IPS DF 19.7 (cell line): ENCODE measurements around the gene MED31.
"Not testable (repeated sequence)": the region's sequence is repeated elsewhere in the genome, so short reads cannot be mapped to it uniquely, and the experiment has no call there.

ENCODE experiments used
- DNase-seq: peaks from one replicate; pipeline ENCODE4 v3.0.0-alpha.2; 2013; ENCODE audit warnings: low read depth, low spot score

MED31 gene

DNA sequence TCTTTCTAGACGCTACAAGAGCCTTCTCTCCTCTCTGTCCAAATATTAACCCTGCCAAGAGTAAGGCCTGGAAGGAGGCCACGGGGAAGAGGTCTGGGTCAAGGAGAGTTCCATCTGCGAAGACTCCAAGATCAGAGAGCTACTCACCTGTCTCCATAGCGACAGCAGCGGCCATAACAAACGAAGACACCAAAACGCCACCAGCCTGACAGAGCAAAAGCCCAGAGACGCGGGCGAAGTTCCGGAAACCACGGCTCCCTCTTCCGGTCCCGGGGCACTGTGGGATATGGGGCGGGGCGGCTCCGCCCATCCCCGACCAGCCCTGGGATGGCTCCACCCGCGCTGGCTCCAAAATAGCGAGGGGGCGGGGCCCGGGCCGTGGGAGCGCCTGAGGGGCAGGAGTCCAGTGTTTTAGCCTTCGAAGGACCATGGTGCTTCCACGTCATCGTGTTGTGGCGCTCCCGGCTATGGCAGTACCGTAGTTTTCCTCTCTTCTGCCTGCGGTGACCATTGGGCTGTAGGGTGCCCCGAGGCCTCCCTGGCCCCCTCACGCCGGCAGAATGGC, at the start of gene MED31, which contains the start of gene C17orf100:
Gene MED31 (minus strand): TSS at position 252 of the 565 bp plus-strand sequence. CDS start 77 bp downstream, at position 175.
Gene C17orf100 (plus strand): TSS at position 409 of the 565 bp plus-strand sequence. CDS start 152 bp downstream, at position 561.
- DNase-seq, result peak; percentile 86

DNA sequence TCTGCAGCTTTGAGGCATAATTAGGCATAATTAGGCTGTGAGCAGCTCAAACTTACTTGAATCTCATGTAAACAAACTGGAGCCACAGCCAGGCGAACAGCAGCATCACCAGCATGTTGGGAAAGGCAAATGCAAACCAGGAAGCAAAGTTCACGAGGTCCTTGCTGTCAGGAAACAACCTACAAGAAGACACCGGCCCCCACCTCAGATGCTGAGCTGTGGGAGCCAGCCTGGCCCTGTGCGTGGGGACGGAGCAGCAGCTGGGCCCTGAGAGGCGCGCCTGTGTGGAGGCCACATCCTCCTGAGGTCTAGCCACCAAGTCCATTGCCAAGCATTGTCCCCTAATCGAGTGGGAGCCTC, 49.5 kb upstream of the MED31 start:
- no peak for DNase-seq

DNA sequence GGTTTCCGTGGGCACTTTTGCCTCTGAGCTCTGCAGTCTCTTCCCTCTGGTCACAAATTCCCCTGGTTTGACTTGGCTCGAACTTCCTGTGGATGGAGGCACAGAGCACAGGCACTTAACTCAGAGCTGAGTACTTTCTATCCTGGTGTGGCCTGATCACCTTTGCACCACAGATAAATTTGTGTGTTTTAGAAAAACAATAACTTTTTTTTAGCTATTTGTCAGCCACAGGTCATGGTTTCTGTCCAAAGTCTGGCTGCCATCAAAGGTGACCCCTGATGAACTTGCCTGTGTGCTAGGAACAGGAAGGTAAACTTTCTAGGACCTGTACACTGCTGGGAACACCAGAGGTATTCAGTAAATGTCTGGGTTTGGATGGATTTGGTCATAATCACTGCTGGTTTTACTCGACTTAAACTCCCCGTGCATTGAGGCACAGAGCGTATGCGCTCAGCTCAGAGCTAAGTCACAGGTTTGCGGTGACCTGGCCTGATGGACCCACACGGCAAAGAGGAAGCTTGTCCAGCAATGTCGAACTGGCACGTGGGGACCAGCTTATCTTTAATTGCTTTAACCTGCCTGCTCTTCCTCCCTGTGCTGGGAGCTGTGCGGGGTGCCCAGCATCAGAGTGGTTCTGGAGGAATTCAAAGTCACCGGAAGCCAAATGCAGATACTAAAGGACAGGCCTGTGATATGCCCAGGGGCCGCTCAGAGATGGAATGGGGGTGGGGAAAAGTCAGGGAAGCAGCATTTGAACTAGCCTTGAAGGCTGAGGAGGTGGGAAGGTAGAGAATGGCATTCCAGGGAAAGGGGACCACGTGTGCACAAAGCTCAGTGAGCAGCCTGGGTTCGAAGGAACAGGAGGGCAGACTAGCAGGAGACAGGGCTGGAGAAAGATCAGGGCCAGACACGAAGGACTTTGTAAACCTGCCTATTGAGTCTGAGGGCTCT, 48.9 kb upstream of the MED31 start:
- DNase-seq, result no peak

- no peak for DNase-seq
Observed at GRCh38 chr17:6698004-6698403, 46.6 kb upstream of the MED31 start.

DNA sequence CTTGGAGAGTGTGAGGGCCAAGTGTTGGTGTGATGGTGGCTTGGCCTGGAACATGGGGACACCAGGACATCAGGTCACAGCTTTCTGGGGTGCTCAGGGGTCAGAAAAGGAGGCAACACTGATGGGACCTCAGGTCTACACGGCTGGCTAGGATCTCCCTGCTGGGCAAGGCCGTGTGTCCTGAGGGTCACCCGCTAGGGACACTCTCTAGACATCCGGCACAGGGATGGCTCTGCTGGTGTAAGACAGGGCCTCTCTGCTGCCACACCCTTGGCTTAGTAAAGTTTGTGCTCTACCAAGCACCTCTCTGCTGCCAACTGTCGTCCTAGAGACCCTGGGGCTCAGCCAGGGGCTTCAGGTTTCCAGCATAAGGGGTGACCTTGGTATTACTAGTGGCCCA, 45.5 kb upstream of the MED31 start:
- DNase-seq, result no peak

DNA sequence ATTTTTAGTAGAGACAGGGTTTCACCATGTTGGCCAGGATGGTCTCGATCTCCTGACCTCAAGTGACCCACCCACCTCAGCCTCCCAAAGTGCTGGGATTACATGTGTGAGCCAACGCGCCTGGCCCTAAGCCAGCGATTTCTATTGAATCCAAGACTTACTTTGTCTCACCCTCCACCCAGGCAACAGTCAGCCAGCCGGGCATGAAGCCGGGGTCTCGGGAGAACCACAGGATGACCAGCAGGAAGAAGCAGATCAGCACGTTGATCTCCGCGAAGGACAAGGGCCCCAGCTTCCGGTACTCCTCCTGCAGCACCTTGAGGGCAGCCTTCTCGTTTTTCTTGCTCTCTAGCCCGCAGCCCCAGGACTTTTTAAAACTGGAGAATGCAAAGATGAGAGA, 44.2 kb upstream of the MED31 start:
- no peak for DNase-seq

DNA sequence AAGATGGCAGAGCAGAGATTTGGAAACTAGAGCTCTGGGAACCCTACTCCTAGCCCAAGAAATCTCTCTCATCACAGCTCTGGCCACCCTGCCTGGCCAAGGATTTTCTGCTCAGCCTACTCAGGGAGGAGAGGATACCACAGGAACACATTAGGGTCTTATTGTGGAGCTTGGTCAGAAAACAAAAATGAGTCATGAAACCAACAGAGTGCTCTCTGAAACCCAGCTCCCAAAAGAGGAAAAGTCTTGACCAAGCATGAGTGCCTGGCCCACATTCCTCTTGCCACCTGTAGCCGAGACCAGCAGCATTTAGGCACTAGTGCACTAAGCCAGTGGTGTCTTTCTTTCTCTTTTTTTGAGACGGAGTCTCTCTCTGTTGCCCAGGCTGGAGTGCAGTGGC, 43.6 kb upstream of the MED31 start:
- DNase-seq, result no peak

DNA sequence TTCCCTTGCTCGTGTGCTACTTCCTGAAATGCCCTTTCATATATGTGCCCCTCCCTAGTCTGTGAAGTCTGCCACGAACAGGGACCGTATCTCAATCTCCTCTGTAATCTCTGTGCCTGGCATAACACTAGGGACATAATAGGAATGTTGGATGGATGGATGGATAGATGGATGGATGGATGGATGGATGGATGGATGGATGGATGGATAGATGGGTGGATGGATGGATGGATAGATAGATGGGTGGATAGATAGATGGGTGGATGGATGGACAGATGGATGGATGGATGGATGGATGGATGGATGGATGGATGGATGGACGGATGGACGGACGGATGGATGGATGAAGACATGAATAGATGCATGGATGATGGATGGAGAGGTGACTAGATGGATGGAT, 40.6 kb upstream of the MED31 start:
- not testable (repeated sequence) for DNase-seq

- no peak for DNase-seq
Observed at GRCh38 chr17:6691546-6691945, 40.1 kb upstream of the MED31 start.

DNA sequence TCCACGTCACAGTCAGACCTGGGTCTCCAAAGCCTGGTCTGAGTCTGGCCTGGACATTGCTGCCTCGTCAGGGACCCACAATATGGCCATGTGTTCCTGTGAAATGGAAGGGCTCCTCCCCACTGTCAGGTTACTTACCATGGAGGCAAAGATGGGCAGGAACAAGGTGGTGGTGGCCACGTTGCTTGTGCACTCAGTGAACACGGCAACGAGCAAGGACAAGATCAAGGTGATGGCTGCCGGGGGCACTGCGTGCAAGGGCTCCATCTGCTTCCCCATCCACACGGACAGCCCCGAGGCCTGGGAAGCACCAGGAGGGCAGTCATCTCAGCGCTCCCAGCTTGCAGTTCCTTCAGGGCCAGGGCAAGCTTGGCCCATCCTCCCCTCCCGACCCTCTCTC, 39.2 kb upstream of the MED31 start:
- no peak for DNase-seq

DNA sequence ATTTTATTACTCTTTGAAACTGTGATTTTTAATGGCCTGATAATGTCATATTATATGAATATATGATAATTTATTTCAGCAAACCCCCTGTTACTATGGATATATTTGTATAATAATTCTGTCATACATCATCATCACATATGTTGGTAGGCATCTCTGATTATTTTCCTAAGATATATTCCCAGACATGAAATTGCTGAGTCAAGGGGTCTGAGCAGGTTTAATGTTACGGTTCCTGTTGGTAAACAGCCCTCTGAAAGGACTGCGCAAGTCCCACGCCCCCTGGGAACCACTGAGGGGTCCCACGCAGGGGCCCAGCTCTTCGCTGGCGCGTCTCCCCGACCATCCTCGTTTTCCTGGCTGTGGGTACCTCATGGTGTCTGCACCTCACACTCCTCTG, 37.5 kb upstream of the MED31 start:
- no peak for DNase-seq

GRCh38 chr17:6686026-6686425, 34.6 kb upstream of the MED31 start:
- no peak for DNase-seq

GRCh38 chr17:6684881-6685767, 33.7 kb upstream of the MED31 start:
- DNase-seq, result no peak

DNA sequence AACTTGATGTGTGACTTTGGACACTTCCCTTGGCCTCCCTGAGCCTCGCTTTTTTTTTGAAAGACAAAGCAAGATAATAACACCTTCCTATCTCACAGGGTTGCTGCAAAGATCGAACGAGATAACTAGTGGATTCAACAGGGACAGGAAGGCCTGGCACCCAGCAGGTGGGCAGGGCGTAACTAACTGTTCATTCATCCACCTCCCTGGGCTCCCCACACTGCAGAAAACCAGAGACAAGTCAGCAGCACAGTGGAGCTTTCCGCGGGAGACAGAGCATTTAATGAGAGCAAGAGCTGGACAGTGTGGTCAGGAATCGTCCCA, 33.0 kb upstream of the MED31 start:
- no peak for DNase-seq

- no peak for DNase-seq
Observed at GRCh38 chr17:6683730-6684459, 32.5 kb upstream of the MED31 start.

DNA sequence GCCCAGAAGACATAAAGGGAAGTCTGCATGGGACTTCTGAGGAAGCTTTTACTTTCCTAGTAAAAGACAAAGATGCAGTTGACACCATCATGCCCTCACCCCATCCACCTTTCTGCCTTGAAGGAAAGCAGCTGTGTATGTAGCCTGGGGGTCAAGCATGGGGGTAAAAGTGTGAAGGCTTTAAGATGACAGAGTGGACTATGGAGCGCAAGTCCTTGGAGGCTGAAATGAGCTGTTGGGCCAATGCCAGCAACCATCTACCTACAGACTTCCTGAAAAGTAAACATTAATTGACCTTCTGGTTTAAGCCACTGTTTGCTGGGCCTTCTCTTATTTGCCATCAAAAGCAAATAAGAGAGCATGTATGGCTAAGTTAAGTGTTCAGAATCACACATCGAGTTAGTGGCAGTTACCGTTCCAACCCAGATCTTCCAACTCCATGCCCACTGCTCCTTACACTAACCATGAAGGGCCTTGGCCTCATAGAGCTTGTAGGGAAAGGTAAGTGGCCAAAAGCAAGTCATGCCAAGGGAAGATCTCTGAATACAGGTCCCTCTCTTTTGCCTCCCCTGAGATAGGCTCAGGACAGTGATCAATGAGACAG, 31.8 kb upstream of the MED31 start:
- no peak for DNase-seq

GRCh38 chr17:6682339-6682738, 30.9 kb upstream of the MED31 start:
- DNase-seq, result no peak

DNA sequence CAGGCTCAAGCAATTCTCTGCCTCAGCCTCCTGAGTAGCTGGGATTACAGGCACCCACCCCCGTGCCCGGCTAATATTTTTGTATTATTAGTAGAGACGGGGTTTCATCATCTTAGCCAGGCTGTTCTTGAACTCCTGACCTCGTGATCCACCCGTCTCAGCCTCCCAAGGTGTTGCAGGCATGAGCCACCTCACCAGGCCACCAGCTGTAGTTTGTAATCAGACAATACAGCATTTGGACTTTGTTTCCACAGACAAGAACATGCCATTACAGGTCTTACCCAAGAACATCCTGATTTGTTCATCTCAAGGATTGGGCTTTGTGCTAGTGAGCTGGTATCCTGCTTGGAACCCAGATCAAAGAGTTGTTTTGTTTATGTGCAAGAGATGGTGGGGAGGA, 30.3 kb upstream of the MED31 start:
- DNase-seq, result no peak

DNA sequence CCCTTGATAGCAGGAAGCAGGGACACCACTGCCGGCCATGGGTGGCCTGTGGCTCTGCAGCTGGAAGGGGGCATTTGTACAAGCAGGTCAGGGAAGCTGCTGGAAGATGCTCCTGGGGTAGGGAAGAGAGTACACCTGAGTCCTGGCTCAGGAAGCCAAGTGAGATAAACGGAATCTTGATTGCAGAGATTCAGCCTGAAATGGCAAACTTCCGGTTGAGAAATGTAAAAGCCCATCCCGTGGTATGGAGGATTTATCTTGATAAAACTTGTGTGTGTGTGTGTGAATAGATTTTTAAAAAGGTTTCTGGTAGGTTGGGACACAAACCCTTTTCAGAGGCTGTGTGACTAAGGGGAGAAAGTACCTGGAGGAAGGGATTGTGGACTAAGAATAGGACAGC, 29.8 kb upstream of the MED31 start:
- DNase-seq, result no peak

GRCh38 chr17:6679241-6679640, 27.8 kb upstream of the MED31 start:
- no peak for DNase-seq

GRCh38 chr17:6677946-6678345, 26.5 kb upstream of the MED31 start:
- no peak for DNase-seq
